GM19043 (cell line): ENCODE results near the gene ZSCAN20.

Experiments used
- ATAC-seq: cut with Tn5 transposase; IDR thresholded peaks from one replicate; pipeline ENCODE4 v1.9.1; 2021; ENCODE audit warnings: low read depth; ENCODE audit not compliant: unreplicated experiment

The ZSCAN20 gene

DNA sequence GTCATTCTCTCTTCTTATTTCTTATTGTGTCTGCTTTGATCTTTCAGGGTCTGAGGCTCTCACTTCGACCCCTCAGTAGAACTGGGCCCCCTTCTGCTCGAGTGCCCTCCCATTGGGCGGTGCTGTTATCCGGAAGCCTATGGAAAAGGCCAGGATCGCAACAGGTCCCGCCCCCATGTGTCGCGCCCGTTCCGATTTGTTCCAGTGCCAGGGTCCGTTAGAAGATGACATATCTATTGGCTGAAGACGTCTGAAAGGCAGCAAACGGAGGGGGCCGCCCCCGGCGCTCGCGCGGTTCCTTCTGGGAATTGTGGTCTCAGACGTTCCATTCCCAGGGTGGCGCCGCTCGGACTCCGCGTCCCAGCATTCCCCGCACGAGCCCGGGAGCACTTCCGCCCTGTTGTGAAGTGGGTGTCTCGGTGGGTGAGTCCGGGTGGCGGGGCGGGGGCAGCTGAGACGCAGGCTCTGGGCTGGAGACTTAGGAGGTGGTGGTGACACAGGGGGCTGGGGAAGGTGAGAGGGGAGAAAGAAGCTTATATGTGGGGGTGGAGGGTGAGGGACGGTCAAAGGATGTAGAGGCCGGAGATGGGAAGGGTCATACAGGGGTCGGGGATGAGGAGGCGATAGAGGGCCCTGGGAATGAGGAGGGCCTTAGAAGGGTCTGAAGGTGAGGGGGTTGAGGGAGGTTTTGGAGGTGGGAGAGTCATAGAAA is at the start of gene ZSCAN20:
Gene ZSCAN20, plus strand, starts transcription at position 377 of the 712 bp plus-strand sequence. CDS start 6,644 bp downstream, outside the sequence.
- peak; percentile 91 for ATAC-seq

DNA sequence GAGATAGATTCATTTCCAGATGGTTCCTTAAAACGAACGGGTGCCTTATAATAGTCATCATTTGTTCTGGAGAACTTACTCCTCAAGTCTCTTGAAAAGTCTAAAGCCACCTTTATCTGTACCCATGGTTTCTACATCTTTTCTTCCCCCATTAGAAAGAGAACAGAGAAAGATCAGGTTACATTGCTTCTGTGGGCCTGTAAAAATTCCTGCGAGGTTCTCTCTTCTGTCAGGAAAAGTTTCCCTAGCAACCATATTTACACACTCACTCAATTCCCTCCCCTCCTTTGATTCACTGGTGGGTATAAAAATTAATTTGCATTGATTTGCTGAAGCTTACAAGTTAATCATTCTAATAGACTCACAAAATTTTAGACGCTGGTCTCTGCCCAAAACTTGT is 48.2 kb upstream of the ZSCAN20 start:
- no peak for ATAC-seq

DNA sequence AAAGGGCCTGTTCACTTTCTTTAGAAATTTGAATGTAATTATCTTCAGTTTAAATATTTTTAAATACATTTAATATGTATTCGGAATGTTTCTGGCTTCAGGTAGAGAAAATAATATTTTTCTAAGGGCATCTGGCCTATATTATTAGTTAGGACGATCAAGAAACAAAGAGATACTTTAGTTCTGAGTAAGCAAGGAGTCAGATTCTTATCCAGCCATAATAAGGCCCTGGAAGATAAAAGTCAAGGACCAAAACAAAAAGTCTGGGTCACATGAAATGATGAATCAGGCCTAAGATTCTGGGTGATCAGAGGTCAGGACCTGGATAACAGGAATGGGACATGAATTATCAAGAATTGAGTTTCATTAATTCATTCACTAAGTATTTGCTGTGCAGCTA is 47.8 kb upstream of the ZSCAN20 start:
- no peak for ATAC-seq

DNA sequence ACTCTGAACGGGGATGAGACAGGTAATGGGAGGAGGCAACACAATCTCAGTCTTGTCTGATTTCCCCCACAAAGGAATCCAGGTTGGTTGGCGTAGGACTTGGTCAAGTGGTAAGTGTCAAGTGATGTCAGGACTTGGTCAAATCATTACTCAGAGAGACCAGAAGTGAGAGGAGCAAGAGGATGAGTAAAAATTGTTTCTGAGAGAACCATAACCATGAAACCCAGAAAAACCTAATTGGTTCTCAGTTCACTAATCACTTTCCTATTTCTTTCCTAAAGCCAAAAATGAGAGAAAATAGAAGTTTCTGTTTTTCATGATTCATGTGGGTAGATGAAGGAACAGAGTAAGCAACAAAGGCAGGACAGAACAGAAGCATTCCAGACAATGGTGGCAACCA is 46.5 kb upstream of the ZSCAN20 start:
- ATAC-seq: no peak

DNA sequence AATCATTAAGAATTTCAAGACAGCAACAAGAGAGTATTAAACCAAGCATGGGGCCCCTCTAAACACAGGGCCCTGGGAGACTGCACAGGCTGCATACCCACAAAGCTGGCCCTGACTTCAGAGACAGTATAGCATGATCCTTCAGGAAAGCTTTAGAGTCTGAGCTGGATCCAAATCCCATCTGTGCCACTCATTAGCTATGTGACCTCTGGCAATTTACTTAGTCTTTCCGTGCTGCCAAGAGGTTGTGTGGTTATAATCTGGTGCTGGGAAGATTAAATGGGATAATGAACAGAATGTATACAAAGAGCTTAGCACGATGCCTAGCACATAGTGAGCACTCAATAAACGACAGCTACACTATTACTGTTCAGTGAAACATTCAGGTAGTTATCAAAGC is 45.5 kb upstream of the ZSCAN20 start:
- ATAC-seq: no peak

DNA sequence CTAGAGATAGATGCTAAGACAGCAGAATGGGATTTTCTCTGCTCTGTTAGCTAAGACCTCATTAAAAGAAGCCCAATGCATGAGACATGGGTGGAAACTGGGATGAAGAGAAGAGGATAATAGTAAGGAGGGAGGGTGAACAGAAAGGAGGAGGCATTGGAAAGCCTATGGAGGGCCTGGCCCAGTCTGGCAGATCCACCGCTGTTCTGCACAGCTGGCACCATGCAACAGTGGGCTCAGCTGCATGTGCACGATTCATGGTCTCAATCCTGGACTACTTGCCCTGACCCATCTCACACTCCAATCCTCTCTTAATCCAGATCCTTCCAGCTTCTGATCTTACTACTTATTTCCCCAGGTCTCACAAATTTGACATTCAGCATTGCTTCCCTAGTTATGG is 43.8 kb upstream of the ZSCAN20 start:
- no peak for ATAC-seq

DNA sequence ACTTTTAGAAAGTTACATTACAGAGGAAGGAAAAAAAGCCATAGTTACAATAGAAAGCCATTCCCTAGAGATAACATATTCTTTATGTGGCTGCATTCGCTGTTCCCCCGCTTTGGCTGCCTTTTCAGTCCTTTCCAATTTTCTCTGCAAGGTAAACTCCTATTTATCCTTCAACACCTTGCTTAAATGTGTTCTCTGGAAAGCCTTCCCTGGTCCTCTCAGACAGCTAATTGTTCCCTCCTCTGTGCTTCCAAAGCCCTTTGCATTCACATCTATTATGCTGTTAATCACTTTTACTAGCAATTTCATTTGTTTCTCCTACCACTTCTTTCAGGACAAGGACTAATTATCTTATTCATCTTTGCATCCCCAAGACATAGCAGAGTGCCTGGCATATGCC is 43.1 kb upstream of the ZSCAN20 start:
- ATAC-seq: no peak

DNA sequence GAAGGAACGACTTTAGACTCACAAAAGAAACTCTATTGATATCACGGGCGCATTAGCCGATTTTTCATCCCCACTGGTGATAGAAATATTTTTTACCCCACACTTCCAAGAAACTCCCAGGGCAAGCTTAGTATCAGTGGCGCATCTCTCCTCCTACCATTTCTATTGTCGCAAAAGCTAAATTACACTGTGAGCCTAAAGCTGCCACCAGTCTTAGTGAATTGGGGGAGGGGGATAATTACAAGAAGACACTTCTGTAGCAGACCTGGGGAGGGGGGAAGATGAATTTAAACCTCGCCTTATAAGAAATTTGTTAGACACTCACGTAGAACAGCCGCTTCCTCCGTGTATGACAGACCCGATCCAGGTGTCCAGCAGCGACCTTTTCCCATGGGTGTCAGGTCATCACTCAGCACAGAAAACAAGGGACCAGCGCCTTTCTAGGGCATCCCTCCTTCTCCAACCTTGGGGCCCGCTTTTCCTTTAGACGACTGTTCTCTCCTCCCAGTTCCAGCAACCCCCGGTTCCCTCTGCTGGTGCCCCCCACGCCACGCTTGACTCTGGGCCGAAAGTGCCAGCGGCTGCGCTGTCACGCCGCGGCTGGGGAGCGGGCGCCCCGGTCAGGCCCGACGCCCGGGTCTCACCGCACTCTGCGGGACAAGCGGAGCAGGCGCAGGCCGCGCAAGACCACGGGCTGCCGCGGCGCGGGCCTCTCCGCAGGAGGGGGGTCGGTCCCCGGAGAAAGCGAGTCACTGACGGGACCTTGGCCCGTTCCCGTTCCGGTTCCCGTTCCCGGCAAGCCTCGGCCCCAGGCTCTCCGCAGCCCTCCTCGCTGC is 42.4 kb upstream of the ZSCAN20 start:
- peak; percentile 13 for ATAC-seq

DNA sequence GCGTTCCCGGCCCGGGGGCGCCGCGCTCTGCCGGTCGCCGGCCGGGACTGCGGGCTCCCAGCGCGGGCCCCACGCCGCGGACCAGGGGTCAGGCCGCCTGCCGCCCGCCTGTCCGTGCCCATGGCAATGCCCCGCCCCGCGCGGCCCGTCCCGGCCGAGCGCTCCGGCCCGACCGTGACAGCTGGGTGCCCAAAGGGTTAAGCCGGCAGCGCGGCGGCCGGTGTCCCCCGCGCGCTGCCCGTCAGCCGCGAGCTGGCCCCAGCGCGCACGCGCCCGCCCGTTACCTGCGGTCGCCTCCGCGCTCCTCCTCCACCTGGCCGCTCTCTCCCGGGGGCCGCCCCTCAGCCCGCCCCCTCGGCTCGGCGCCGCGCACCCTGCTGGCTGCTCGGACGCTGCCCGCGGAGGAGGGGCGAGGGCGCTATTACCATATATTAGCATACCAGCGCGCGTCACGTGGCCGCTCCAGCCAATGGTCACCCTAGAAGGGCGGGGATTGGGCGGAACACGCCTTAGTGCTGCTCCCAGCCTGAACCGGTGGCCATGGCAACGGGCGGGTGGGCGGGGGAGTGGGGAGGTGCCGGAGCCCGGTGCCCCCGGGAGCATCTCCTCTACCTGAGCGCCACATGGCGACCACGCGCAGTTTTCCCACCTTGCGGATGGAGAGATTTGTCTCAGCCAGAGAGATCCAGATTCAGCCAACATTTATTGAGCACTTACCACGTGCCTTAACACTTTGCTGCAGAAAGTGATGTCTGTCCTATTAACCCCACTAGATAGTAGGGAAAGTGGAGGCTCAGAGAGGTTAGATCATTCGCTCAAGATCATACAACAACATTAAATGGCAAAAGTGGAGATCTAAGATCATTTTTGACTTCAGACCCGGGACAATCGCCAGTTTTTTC is 41.5 kb upstream of the ZSCAN20 start, which contains the start of gene PHC2:
Gene PHC2, minus strand, starts transcription at position 404 of the 902 bp plus-strand sequence. CDS start 55,556 bp downstream, outside the sequence.
- peak; percentile 90 for ATAC-seq

DNA sequence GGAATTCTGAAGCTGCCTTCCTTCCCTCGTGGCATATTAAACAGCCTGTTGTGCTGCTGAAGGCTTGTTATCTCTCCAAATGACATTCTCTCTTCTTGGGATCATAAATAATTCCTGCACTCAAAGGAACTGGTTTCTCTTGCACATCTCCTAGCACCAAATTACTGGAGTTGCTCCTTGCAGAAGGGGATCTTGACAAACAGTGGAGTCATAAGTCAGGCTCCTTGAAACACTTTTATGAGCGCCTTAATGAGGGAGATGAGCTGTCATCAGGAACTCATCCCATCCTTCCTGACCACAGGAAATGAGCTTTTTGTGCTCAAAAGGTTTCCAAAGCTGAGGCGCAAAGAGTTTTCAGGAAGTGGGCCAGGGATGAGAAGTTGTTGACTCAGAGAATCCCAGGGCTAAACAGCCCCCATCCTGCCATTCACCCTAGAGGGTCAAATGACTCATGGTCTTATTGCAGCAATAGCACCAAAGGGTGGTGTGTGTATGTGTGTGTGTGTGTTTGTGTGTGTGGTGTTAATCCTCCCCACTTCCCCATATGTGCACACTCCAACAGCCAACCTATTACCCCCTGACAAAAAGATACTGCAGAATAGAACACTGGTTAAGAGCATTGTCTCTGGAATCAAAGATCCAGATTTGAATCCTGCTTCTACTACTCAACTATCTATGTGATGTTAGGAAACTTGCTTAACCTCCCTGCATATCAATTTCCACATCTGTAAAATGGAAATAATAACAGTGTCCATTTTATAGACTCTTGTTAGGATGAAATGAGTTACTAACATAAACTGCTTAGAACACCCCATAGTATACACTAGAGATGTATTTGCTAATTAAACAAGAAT is 38.7 kb upstream of the ZSCAN20 start:
- no peak for ATAC-seq

DNA sequence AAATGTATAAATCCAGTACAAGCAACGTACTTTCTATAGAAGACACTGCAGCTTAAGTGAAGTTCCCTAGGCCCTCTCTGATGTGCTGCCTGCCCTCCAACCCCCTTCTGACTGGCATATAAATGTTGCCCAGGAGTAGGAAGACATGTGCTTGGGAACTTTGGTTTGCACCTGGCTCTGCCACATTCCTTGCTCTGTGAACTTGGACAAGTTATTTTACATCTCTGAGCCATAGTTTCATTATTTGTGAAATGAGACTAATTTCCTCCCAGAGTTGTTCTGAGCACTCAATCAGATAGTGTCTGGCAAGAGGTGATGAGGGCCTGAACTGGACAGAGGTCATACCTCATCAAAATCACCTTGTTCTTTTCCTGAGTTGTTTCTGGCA is 38.1 kb upstream of the ZSCAN20 start:
- ATAC-seq: no peak

DNA sequence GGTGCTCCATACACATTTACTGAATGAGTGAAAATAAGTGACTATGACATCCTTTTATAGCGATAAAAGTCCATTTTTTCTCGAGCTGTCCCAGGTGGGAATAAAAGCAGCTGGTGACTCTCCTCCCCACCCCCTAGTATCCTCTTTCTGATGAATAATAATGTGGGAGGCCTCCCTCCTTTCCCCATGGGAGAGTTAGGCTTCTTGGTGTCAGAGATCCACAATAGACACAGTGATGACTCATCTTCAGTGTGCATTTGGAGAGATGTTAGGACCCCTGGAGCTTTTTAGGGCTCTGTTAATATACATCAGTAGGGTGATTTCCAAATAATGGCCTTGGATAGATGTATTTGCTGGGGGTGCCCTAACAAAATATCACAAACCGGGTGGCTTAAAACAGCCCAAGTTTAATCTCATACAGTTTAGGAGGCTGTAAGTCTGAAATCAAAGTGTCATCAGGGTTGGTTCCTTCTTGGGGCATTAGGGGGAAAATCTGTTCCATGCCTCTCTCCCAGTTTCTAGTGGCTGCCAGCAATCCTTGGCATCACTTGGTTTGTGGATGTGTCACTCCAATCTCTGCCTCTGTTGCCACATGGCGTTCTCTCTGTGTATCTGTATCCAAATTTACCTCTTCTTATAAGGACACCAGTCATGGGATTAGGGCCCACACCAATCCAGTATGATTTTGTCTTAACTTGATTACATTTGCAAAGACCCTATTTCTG is 37.2 kb upstream of the ZSCAN20 start:
- no peak for ATAC-seq

DNA sequence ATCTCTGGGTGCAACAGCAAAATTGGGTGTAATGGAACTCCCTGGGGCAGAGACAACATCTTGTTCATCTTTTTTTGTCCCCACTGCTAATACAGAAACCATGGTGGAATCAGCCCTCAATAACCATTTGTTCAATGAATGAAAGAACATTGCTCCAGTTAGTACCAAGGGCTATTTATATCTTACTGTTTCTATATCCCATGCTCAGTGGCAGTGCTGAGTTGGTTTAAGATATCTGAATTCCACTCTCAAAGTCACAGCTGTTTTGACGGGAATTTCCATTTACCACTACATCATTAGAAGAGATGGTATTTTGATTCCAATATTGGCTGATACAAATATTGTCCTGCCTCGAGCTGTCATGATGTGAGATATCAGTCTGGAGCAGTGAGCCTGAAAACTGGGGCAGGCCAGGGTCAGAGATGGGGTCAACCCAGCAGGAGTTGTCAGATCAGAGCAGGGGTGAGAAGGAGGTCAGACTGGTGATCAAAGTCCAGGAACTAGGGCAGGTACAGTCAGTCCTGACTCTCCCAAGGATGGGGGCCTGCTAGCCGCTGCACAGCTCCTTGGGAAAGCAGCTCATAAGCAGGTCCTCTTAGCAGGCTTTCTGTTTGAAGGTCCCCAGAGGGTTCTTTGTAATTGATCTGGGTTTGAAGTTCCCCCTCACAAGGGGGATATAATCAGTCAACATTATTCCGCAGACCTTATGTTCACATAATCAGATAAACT is 35.7 kb upstream of the ZSCAN20 start:
- ATAC-seq: no peak

DNA sequence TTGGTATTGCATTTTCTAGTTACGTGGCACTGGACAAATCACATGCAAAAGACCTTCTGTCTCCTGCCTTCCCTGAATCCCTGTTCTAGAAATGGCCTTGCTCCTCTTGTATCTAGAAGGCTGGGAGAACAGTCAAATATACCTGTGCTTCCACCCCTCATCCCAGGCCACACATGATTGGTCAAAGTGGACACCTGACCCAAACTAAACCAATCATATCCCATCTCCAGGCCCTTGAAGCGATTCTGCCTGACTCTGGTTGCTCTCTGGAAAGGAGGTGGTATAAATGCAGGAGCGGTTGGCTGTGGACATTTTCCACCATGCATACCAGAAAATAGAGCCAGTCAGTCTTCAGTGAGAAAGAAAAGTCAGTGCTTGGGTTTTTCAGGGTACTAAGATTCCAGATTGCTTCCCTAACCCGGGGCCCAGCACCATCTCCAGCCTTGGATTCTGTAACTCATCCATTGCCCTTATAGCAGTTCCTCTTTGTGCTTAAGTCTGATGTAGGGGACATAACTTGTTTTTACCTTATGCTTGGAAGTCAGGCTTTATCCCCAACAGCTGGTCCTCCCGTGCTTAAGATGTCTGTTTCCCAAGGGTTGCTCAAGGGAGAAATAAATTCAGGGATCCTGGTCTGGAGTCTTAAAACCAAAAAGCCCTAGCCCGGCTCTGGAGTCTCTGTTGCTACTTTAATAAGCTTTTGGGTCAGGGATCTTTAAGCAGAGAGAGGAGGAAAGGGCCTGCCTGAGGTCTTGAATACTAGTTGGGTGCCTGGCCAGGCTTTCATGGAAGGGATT is 33.9 kb upstream of the ZSCAN20 start:
- ATAC-seq: no peak

DNA sequence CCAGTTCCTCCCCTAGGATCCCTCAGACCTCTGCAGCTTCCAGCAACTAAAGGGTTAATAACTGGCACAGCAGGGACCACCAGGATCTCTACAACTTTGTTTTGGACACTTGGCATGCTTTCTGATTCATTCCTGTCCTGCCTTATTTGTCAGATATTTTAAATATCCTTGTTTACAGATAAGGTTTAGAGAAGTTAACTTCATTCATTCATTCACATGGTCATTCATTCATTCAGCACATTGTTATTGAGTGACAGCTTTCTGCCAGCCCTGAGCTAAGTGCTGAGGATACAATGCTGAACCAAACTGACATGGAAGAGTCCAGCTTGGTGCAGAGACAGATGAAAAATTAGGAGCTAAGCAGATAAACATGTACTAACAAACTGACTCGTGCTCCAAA is 32.8 kb upstream of the ZSCAN20 start:
- no peak for ATAC-seq

DNA sequence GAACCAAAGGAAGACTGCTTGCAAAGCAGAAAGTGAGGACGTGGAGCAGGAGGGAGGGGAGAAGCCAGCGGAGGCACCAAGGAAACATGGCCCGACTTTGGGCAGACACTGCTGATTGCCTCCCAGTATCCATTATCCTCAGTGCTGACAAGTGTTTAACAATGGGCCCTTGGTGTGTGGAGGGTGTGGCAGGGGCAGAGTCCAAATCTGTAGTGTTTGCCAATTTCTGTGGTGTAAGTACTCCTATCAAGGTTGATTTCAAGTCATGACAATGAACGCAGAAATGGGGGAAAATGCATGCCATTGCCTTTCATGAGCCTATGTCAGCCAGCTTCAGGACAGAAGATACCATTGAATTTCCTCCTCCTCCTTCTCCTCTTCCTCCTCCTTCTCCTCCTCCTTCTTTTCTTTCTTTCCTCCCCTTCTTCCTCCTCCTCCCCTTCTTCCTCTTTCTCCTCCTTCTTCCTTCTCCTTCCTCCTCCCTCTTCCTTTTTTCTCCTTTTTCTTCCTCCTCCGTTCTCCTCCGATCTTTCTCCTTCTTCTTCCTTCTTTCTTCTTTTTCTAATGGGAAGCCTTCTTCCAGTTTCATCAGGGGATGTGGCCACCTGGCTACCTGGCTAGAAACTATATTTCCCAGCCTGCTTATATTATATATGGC is 31.2 kb upstream of the ZSCAN20 start:
- no peak for ATAC-seq

DNA sequence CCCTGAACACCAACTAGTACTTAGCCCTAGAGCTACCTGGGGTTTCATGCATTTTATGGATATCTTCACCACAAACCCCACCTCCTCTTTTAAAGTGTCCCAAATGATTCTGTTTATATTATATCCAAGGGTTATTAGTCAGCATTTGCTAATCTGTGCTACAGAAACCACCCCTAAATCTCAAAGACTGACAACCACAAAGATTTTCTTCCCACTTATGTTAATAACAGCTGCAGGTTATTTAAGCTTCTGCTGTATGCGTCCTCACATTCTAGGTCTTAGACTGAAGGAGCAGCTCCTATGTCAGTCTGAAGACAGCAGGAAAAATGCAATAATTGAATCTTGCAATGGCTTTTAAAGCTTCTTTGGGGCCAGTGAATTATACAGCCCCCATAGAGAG is 30.3 kb upstream of the ZSCAN20 start:
- ATAC-seq: no peak
